Activated CD8-positive, alpha-beta memory T cell treated with anti-CD3 and anti-CD28 coated beads for 24 hours (primary cell): ENCODE data around the gene MSH3.

Source experiments
- DNase-seq: peaks from one replicate; pipeline ENCODE4 v3.0.0-alpha.2; 2020

MSH3 gene

DNA sequence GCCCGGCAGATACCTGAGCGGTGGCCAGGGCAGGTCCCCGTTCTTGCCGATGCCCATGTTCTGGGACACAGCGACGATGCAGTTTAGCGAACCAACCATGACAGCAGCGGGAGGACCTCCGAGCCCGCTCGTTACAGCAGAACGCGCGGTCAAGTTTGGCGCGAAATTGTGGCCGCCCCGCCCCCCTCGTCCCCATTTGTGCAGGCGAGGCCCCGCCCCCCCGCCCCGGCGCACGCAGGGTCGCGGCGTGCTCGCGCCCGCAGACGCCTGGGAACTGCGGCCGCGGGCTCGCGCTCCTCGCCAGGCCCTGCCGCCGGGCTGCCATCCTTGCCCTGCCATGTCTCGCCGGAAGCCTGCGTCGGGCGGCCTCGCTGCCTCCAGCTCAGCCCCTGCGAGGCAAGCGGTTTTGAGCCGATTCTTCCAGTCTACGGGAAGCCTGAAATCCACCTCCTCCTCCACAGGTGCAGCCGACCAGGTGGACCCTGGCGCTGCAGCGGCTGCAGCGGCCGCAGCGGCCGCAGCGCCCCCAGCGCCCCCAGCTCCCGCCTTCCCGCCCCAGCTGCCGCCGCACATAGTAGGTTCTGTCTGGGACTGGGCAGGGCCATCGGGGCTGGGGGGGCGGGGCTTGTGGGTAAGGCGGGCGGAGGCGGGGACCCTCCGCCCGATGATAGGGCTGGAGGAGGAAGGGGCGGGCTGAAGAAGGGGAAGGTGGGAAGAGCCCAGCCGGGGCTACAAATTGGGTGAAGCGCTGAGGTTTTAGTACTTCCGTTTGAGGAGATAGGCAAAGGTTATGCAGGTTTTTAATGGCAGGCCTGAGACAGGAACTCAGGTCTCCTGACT, at the start of gene MSH3, which contains the start of gene DHFR:
Gene MSH3 (plus strand): TSS at position 262 of the 840 bp plus-strand sequence. CDS start 76 bp downstream, at position 338.
Gene DHFR (minus strand): TSS at position 593 of the 840 bp plus-strand sequence. CDS start 494 bp downstream, at position 99.
- peak; percentile 93 for DNase-seq

DNA sequence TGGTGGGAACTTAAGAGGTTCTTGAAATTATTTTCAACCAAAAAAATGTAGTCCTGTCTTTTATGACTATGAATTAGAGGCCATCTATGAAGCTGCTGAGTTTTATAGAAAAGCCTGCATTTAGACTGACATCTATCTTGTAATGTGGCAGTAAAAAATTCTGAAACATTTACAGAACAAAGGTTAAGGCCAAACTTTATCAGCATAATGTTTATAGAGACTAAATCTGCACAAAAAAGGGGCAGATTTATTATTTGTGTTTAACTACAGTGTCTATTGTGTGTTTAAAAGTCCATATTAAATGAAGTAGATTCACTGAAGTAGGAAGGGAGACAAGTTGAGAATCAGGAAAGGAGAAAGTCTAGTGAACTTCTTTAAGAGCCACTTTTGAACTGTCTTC, 47.1 kb upstream of the MSH3 start:
- no peak for DNase-seq

DNA sequence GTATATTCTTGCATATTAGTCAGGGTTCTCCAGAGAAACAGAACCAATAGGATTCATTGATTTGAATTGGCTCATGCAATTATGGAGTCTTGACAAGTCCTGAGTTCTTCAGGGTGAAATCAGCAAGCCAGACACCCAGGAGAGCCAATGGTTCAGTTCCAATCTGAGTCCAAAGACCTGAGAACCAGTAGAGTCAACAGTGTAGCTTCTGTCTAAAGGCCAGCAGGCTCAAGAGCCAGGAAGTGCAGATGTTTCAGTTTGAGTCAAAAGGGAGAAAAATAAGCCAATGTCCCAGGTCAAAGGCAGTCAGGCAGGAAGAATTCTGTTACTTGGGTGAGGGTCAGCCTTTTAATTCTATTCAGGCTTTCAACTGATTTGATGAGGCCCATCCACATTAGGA, 46.6 kb upstream of the MSH3 start:
- DNase-seq: no peak

DNA sequence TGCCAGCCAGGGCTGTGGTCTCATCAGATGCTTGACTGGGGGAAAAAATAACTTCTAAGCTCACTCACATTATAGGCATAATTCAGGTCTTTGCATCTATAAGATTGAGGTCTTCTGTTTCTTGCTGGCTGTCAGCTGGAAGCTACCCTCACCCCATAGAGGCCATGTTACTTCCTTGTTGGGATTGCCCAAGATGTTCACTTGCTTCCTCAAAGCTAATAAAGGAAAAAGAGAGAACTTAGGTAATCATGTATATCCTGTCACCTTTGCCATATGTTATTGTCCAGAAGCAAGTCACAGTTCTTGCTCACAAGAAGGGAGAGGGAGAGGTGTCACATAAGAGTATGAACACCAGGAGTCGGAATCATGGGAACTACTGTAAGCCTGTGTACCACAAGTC, 45.7 kb upstream of the MSH3 start:
- no peak for DNase-seq

DNA sequence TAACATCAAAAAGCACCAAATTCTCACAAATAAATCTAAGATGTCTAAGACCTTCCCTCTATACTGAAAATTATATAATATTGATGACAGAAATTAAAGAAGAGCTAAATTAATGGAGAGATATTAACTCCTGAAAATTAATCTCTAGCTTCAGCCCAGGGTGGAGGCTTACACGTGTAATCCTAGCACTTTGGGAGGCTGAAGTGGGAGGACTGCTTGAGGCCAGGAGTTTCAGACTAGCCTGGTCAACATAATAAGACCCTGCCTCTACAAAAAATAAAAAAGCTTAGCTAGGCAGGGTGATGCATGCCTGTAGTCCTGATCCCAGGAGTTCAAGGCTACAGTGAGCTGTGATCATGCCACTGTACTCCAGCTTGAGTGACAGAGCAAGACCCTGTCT, 44.8 kb upstream of the MSH3 start:
- no peak for DNase-seq

DNA sequence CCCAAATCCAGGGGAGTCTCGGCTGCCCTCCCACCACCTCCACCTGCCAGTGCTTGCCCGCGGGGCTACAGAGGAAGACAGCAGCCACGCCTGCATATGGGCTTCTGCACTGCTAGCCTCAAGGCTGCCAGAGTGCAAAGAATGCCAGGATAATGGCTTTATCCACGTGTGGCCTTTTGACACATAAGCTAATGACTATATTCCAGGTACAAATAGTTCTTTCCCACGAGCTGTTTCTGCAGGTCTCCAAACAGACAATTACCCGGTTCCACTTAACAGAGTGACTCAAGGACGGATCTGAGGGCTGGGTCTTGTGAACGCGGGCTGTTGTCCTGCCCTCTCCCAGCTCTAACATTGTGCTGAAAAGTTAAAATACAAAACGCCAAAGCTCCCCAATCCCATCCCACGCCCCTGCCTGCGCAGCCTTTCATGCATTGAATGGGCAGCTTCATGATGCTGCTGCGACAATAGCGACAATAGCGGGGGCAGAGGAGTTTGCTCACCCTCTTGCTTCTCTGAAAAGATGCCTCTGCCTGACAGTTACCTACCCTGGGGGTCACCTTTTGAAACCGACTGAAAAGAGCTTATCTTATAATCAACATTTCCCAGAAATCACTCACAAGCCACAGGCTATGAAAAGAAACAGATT, 39.1 kb upstream of the MSH3 start:
- DNase-seq: no peak

DNA sequence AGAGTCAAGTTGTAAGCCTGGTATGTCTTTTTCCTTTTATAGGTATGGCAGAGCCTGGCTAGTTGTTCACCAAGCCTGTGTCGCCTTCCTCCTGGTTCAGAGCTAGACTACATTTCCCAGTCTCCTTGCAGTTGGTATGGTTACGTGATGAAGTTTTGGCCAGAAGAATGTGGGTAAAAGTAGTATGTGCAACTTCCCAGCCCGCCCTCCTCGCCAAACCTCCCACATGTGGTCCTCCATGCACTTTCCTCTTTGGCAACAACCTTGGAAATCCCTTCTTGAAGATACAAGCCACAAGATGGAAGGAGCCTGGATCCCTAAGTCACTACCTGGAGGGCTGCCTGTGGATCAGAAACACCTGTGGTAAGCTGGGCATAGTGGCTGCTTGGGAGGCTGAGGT, 36.0 kb upstream of the MSH3 start:
- no peak for DNase-seq

DNA sequence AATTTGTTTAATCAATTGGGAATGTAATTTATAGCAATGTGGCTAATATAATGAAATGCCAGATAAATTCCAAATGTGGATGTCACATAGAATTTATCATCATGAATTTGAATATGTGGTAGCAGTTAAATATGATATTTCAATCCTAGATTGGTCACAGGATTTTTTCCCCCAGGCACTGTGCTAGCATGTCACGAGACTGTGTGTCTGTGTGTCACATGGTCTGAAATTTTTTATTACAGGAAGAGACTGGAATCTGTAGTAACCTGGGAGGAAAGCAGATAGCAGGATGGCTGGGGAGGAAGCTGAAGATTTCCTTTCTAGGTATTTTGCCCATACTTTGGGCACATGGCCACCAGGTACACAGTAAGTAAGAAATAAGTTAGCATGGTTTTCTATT, 35.4 kb upstream of the MSH3 start:
- DNase-seq: no peak

DNA sequence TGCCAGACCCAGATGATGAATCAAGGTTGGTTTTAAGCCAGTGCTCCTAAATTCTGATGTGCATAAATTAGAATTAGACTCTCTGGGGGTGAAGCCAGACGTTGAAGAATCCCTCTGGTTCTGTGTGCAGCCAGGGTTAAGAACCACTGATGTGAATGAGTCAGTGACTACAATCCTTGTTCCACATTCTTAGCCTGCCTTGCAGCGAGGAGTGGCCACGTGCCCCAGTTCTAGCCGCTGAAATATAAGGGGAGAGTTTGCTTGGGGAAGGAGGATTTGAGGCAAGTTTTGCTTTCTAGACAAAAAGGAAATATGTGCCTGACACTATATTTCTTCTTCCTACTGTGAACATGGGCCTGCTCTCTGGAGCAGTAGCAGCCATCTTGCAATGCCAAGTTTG, 34.2 kb upstream of the MSH3 start:
- no peak for DNase-seq

DNA sequence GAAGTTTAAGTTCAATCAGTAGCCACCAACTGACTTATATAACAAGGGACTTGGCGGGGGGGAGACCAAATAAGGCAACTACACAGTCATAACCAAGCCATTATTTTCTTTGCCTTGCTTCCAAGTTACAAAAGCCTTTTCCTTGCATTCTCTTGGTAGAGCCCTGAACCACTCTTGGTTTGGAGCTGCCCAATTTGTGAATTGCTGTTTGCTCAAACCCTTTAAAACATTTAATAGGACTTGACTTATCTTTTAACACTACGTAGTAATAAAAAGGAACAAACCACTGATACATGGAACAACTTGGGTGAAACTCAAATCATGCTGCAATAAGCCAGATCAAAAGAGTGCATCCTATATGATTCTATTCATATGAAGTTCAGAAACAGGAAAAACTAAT, 31.7 kb upstream of the MSH3 start:
- no peak for DNase-seq

DNA sequence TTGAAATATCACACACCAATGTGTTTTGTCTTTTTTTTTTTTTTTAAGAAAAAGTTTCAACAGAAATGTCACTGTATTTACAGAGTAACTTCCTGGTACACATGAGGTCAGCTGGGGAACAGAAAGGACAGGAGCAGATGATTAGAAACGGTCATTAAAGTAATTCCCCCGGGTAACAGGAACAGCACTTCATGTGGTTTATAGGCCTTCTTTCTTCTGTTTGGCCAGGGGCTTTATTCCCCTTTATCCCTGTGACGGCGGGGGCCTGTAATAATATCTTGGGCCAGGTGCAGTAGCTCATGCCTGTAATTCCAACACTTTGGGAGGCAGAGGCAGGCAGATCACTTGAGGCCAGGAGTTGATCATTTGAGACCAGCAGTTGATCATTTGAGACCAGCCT, 30.5 kb upstream of the MSH3 start:
- no peak for DNase-seq

DNA sequence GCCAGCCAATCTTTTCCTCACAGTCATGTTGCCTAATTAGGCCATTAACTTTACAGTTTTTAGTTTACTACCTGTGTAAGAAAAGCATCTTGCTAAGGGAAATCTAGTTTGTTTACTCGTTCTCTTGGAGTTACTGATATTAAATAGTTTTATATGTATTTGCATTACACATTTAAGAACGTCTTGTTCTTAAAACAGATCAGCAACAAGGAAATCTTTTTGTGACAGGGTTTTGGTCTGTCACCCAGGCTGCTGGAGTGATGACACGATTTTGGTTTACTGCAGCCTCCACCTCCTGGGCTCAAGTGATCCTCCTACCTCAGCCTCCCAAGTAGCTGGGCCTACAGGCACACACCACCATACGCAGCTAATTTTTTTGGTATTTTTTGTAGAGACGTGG, 29.2 kb upstream of the MSH3 start:
- no peak for DNase-seq

DNA sequence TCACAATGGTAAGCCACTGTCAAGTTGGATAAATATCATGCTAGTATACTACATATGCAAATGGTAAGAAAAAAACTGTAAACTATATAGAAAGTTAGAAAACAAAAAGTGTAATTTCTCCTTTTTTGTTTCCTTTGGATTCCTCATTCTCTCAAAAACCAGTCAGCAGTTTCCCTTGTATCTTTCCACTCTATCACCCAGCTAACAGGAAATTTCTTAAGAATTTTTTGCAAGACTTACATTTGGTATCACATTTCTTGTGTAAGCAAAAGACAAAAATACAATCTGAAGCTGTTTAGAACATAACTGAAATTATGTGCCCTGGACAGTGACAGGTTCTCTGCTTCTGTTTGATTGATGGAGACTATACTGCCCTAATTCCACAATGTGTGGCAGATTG, 25.2 kb upstream of the MSH3 start:
- DNase-seq: no peak

DNA sequence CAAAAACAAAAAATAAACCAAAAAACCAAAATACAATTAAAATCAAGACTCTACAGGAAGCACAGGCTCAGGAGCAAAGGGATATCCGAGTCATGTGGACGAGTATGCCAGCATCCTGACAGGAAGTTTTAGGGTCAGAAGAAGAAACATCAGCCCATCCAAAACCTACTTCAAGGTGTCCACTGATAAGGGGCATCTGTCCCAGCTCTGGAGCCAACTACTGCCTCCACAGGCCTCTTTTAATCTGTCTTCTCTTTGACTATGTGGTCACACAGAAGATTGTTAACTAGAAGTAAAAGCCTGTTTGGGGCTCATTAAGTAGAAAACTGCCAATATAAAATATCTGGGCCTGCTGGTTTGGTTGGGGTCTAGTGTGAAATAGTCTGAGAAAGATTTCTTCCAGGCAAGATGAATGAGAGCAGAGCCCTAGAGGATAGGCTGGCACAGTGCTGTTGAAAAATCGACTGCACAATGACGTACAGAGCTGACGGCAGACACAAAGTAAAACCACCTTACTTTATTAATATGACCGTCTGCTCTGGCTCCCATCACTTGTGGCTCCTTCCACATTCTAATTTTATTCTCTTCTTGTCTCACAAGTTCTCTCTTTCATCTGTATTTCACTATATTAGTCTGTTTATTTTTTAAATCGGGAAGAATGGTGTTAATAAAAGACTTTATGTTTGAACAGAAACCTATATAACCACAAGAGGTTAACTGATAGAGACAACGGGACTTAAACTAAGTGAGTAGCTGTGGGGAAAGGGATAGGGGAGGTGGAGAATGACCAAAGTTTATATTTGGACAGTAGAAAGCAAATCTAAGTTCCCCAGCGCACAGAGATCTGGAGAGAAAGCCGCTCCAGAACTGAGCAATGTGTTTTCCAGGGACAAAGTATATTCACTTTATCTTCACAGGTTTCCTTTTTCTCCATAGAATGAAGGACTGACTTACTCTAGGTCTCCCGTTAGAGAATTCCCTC, 22.9 kb upstream of the MSH3 start:
- DNase-seq: no peak

DNA sequence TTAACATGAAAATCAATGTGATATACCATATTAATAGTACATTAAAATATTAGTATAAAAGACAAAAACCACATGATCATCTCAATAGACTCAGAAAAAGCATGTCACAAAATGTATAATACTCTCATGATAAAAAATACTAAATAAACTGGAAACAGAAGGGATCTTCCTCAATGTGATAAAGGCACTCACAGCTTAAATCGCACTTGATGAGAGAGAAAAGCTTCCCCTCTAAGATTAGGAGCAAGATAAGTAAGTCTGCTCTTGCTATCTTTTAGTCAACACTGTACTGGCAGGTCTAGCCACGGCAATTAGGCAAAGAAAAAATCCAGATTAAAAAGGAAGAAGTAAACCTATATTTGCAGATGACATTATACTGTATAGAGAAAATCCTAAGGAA, 21.8 kb upstream of the MSH3 start:
- no peak for DNase-seq

DNA sequence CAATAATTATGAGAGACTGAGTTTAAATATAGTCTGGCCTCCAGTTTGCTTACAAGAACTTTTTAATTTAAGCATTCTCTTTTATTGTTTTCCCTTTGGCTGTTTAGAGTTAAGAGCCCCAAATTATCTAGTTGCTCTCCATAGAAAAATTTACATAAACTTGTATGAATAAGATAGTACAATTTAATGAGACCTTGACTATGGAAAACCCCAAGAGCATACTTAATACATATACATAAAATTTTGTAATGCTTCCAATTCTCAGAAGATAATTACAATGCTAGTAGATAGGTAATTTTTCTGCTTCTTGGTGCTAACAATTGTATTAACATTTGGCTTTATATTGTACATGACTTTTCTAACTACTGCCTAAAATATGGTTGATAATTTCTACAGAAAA, 20.3 kb upstream of the MSH3 start:
- no peak for DNase-seq

DNA sequence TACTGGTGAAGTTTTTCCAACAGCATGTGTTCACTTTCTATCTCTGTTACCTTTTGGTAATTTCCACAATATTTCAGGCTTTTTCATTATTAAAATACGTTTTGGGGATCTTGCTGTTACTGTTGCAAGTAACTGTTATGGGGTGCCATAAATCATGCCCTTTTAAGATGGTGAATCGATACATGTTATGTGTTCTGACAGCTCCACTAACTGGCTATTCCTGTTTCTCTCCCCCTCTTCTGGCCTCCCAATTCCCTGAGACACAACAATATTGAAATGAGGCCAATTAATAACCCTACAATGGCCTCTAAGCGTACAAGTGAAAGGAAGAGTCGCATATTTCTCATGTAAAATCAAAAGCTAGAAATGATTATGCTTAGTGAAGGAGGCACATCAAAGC, 13.1 kb upstream of the MSH3 start:
- DNase-seq: no peak

DNA sequence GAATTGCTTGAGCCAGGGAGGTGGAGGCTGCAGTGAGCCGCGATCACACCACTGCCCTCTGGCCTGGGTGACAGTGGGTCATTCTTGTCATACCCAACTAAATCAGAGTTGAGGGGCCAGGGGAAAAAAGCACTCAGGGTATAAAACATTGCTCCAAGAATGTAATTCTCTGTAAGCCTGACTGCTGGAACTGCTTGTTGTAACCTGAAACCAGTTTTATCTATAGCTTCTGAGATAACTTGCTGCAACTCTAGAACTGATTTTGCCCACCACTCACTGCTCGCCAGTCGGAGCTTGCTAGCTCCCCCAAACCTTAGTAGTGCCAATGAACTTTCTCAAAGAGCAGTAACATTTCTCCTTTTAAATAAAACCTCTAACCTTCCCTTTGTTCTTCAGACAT, 9.6 kb upstream of the MSH3 start:
- no peak for DNase-seq

DNA sequence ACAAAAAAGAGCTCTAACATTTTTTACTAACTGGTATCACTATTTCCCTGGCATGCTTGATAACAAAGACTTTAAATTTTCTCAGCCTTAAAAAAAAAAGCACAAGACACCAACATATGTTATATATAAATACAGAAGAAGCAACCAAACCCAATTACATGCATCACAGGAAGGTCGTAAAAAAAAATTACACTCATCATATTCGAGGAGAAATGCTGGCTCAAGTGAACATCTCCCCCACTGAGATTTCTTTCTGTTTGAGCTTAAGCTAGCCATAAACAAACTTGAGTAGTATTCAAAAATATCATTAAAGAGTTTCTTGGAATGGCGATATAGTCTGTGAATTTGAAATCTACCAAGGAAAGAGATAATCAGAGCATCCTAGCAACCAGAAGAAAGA, 7.5 kb upstream of the MSH3 start:
- no peak for DNase-seq

DNA sequence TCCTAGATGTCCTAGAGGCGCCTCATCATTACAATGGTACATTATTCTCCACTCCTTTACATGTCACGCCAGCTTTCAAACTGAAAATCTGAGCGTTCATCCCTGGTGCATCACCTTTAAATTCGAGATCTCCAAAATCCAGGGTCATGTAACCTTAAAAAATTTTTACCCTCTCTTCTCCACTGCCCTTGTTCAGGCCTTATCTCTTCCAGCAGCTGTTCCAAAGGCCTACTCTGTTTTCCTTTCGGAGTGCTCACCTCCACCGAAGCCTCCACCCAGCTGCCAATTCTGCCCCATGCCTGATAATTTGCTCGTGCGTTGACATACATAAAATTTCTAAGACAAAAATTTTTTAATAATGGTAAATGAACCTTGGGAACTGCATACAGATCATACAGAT, 950 bp upstream of the MSH3 start:
- no peak for DNase-seq

DNA sequence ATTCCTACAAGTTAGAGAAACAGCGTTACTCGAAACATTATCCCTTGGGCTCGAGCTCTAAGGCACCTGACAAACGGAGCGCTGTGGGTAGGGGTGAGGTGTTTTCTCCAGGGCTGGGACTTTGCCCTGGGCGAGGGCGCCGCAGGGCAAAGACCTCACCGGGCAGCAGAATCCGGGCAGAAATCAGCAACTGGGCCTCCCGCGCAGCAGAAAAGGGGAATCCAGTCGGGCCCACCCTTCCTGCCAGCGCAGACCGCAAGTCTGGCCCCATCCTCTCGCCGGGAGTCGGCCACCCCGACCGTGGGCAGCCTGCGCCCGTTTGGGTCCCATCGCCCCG, 430 bp upstream of the MSH3 start:
- no peak for DNase-seq

DNA sequence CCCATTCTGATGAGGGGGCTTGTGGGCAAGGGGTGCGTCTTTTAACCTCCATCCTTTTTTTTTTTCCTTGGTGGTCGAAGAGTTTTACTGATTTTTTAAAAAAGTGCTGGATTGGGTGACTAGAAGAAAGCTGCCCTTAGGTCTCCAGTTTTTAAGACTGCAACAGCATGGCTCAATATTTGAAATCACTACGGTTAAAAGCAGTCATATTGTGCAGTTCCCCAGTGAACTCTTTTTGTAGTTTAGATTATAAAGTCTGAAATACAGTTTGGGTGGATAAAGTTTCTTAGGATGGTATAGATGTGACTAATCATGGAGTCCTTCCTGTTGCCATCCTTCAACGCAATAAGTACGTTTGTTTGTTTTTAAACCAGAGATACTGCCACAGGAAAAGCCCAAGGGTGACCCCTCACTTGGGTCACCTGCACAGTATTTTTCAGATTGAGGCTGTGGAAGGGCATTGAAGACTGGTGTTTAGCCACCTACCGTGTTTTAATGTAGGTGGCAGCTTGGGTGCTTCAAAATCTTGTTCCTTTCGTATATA, 851 bp downstream of the MSH3 start:
- no peak for DNase-seq

DNA sequence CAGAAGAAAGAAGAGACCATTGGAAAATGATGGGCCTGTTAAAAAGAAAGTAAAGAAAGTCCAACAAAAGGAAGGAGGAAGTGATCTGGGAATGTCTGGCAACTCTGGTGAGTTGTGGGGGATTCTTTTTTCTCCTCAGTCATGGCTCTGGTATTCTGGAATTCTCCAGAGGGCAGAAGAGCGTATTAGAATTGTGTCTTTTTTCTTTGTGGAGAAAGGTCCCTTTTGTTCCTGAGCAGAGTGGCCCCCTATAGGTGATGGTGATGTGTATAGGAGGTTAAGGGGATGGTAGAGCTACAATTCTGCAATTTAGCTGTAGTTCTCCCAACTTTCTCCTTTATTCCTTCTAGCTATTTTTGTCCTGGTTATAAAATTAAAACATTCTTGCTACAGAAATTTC, 2.0 kb downstream of the MSH3 start:
- no peak for DNase-seq
